Skin of body (tissue), 2 donors: ENCODE data around the gene ZER1. TPM values are rescaled to one million over a fixed set of nuclear protein-coding genes. Genes with fewer than 3 reads are reported as not detected.
"Not testable (repeated sequence)": the region's sequence is repeated elsewhere in the genome, so short reads cannot be mapped to it uniquely, and the experiment has no call there.

Experiments
- DNase-seq: peaks from one replicate; lab custom pipeline; 2025; lab: John Stamatoyannopoulos, UW
- total RNA-seq: library from RNA; depleted of rRNA; stranded (reverse); fragments of >200 nt; gene quantifications from one replicate; pipeline ENCODE4 v1.2.3, GENCODE V29; 2014

ZER1 gene
- 18.1 TPM for total RNA-seq

GRCh38 chr9:128771745-128772519, at the start of gene ZER1:
Gene ZER1, minus strand, starts transcription at chr9:128771927. Its CDS starts 16,362 bp downstream, at chr9:128755565.
- DNase-seq = peak; percentile 79

GRCh38 chr9:128820665-128821583, 49.2 kb upstream of the ZER1 start:
- DNase-seq = no peak

GRCh38 chr9:128819716-128820664, 48.3 kb upstream of the ZER1 start:
- no peak for DNase-seq

- DNase-seq = no peak
These were observed 47.4 kb upstream of the ZER1 start for GRCh38 chr9:128818839-128819715.

- DNase-seq = peak; percentile 96
These were observed 46.5 kb upstream of the ZER1 start, which contains the start of gene ENDOG for GRCh38 chr9:128818099-128818838. Gene ENDOG, plus strand, starts transcription at chr9:128818500. Its CDS starts 185 bp downstream, at chr9:128818685.

GRCh38 chr9:128810873-128811272, 39.1 kb upstream of the ZER1 start:
- no peak for DNase-seq

- no peak for DNase-seq
These were observed 38.1 kb upstream of the ZER1 start for GRCh38 chr9:128809831-128810230.

- DNase-seq = no peak
These were observed 37.4 kb upstream of the ZER1 start for GRCh38 chr9:128809036-128809599.

GRCh38 chr9:128808543-128808942, 36.8 kb upstream of the ZER1 start:
- no peak for DNase-seq

GRCh38 chr9:128807827-128808226, 36.1 kb upstream of the ZER1 start:
- no peak for DNase-seq

GRCh38 chr9:128805661-128806060, 33.9 kb upstream of the ZER1 start:
- no peak for DNase-seq

- DNase-seq = no peak
These were observed 30.8 kb upstream of the ZER1 start for GRCh38 chr9:128802482-128802881.

- no peak for DNase-seq
These were observed 28.3 kb upstream of the ZER1 start for GRCh38 chr9:128800061-128800460.

- DNase-seq = no peak
These were observed 27.2 kb upstream of the ZER1 start for GRCh38 chr9:128798896-128799295.

GRCh38 chr9:128794961-128795360, 23.2 kb upstream of the ZER1 start:
- DNase-seq = not testable (repeated sequence)

- DNase-seq = no peak
These were observed 21.4 kb upstream of the ZER1 start for GRCh38 chr9:128792978-128793686.

- DNase-seq = no peak
These were observed 20.4 kb upstream of the ZER1 start for GRCh38 chr9:128792134-128792533.

- DNase-seq = no peak
These were observed 18.8 kb upstream of the ZER1 start for GRCh38 chr9:128790536-128790935.
